HepG2 (cell line): ENCODE data around the gene NCOA6. TPM values are rescaled to one million over a fixed set of nuclear protein-coding genes. Genes with fewer than 3 reads are reported as not detected.

Source experiments
- MATR3 ChIP-seq: sonication (generic); formaldehyde crosslinking; IDR thresholded peaks from 2 replicates; pipeline ENCODE4 v1.4.0; 2020; ENCODE audit warnings: missing genetic modification reagents
- MED13 ChIP-seq: sonication (generic); formaldehyde crosslinking; IDR thresholded peaks from 2 replicates; pipeline ENCODE4 v1.5.0; 2020; ENCODE audit warnings: missing genetic modification reagents
- NR2F2 ChIP-seq: IDR thresholded peaks from 2 replicates; pipeline ENCODE4 v1.6.1; 2012; ENCODE audit warnings: low read depth, inconsistent platforms, borderline replicate concordance
- POLR2AphosphoS2 ChIP-seq: IDR thresholded peaks from 2 replicates; pipeline ENCODE4 v1.6.1; 2011; ENCODE audit warnings: low read depth, low read length, improper control_type of control experiment
- SMAD1 ChIP-seq: sonication (generic); formaldehyde crosslinking; IDR thresholded peaks from 2 replicates; pipeline ENCODE4 v1.4.0; 2020; ENCODE audit warnings: missing genetic modification reagents, low read depth, mild to moderate bottlenecking, borderline replicate concordance
- SOX6 ChIP-seq, 2 experiments: fragments of 450-650 bp in 1 of 2; sonication (generic) in 1 of 2; formaldehyde crosslinking in 1 of 2; IDR thresholded peaks; 2 replicates each; pipeline versions ENCODE4 v1.4.0 to v1.6.1; 2017 to 2020; ENCODE audit warnings: antibody characterized with exemption in 1 of 2, mild to moderate bottlenecking in 1 of 2, missing genetic modification reagents in 1 of 2
- STAG1 ChIP-seq: sonication (generic); formaldehyde crosslinking; IDR thresholded peaks from 2 replicates; pipeline ENCODE4 v1.4.0; 2020; ENCODE audit warnings: missing genetic modification reagents
- ZNF510 ChIP-seq: sonication (generic); formaldehyde crosslinking; IDR thresholded peaks from 2 replicates; pipeline ENCODE4 v1.4.0; 2020; ENCODE audit warnings: low read depth, mild to moderate bottlenecking, missing genetic modification reagents
- ZNF616 ChIP-seq: sonication (generic); formaldehyde crosslinking; IDR thresholded peaks from 2 replicates; pipeline ENCODE4 v1.5.0; 2020; ENCODE audit warnings: low read depth, mild to moderate bottlenecking, missing genetic modification reagents
- ZNF7 ChIP-seq: IDR thresholded peaks from 2 replicates; pipeline ENCODE4 v1.6.1; 2016; ENCODE audit warnings: missing biosample characterization, missing genetic modification reagents
- ZNF878 ChIP-seq: sonication (generic); formaldehyde crosslinking; IDR thresholded peaks from 2 replicates; pipeline ENCODE4 v1.8.1; 2023; ENCODE audit warnings: mild to moderate bottlenecking, missing genetic modification reagents, moderate library complexity
- polyA plus RNA-seq, 8 experiments: library from polyadenylated mRNA; depleted of rRNA in 3 of 8; stranded (reverse) in 7 of 8; unstranded in 1 of 8; fragments of >200 nt; fragmentation: Illumina TruSeq in 4 of 8; extraction: Trizol in 4 of 8; gene quantifications; 2 replicates each; pipeline versions ENCODE4 v1.2.1 to v1.2.3, GENCODE V29; 2011 to 2016; ENCODE audit warnings: low read depth in 4 of 8, missing spikeins in 1 of 8, mixed read lengths in 1 of 8; ENCODE audit not compliant: insufficient read depth in 1 of 8
- total RNA-seq, 5 experiments: library from RNA; depleted of rRNA; stranded (reverse); fragments of >200 nt; fragmentation: Illumina TruSeq; extraction: Trizol; gene quantifications; 2 replicates each; pipeline ENCODE4 v1.2.3, GENCODE V29; 2016; ENCODE audit warnings: low read depth in 1 of 5
- TF ChIP-seq, protein P1 (sequence below): sonication (generic); formaldehyde crosslinking; IDR thresholded peaks from 2 replicates; pipeline ENCODE4 v1.4.0; 2020; ENCODE audit warnings: missing genetic modification reagents, borderline replicate concordance
- TF ChIP-seq, protein P2 (sequence below): IDR thresholded peaks from 2 replicates; pipeline ENCODE4 v1.6.1; 2016; ENCODE audit warnings: missing compliant biosample characterization, missing genetic modification reagents, borderline replicate concordance
- TF ChIP-seq, protein P3 (sequence below): sonication (generic); formaldehyde crosslinking; IDR thresholded peaks from 2 replicates; pipeline ENCODE4 v1.4.0; 2020; ENCODE audit warnings: missing genetic modification reagents, borderline replicate concordance

The NCOA6 gene
- total and polyA plus RNA-seq, 2 of the 13 experiments (the other 11 are each of a cell fraction or from before 2014, with no cell fraction given): 11.2 to 29.3 TPM

DNA sequence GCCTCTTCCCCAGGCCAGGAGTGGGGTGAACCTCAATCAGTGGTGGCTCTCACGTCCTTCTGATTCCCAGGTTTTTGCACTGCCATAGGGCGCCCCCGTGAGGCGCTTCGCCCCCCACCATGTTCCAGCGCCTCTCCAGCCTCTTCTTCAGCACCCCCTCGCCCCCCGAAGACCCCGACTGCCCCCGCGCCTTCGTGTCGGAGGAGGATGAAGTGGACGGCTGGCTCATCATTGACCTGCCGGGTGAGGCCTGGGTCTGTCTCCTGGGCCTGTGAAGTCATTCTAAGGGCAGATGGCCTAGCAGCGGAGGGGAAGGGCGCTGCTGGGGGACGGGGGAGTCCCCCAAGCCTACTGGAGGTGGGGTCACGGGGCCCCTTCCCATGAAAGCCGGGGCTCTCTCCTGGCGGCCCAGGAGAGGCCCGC lies 116.8 kb downstream of the NCOA6 start (continued):
- TF ChIP-seq ZNF878 (CRISPR knock-in tag): no peak
- no peak for TF ChIP-seq SMAD1 (CRISPR knock-in tag)
- no peak for TF ChIP-seq MED13 (CRISPR knock-in tag)
- TF ChIP-seq, protein P1, sequence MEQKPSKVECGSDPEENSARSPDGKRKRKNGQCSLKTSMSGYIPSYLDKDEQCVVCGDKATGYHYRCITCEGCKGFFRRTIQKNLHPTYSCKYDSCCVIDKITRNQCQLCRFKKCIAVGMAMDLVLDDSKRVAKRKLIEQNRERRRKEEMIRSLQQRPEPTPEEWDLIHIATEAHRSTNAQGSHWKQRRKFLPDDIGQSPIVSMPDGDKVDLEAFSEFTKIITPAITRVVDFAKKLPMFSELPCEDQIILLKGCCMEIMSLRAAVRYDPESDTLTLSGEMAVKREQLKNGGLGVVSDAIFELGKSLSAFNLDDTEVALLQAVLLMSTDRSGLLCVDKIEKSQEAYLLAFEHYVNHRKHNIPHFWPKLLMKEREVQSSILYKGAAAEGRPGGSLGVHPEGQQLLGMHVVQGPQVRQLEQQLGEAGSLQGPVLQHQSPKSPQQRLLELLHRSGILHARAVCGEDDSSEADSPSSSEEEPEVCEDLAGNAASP (CRISPR knock-in tag): no peak
- no peak for TF ChIP-seq NR2F2
- no peak for TF ChIP-seq MATR3 (CRISPR knock-in tag)
- TF ChIP-seq, protein P2, sequence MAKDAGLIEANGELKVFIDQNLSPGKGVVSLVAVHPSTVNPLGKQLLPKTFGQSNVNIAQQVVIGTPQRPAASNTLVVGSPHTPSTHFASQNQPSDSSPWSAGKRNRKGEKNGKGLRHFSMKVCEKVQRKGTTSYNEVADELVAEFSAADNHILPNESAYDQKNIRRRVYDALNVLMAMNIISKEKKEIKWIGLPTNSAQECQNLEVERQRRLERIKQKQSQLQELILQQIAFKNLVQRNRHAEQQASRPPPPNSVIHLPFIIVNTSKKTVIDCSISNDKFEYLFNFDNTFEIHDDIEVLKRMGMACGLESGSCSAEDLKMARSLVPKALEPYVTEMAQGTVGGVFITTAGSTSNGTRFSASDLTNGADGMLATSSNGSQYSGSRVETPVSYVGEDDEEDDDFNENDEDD (CRISPR knock-in tag): no peak
- no peak for TF ChIP-seq SOX6 (IDR thresholded peaks at IDR 0.05)
- TF ChIP-seq SOX6 (CRISPR knock-in tag; IDR thresholded peaks at IDR 0.05): no peak
- peak; percentile 67 for TF ChIP-seq STAG1
- 0 out of 2 replicates have a peak, but pooled peaks have one; percentile 21 for TF ChIP-seq ZNF616
- no peak for TF ChIP-seq ZNF510 (CRISPR knock-in tag)
- TF ChIP-seq ZNF7 (CRISPR knock-in tag): no peak
- no peak for TF ChIP-seq POLR2AphosphoS2
- TF ChIP-seq, protein P3, sequence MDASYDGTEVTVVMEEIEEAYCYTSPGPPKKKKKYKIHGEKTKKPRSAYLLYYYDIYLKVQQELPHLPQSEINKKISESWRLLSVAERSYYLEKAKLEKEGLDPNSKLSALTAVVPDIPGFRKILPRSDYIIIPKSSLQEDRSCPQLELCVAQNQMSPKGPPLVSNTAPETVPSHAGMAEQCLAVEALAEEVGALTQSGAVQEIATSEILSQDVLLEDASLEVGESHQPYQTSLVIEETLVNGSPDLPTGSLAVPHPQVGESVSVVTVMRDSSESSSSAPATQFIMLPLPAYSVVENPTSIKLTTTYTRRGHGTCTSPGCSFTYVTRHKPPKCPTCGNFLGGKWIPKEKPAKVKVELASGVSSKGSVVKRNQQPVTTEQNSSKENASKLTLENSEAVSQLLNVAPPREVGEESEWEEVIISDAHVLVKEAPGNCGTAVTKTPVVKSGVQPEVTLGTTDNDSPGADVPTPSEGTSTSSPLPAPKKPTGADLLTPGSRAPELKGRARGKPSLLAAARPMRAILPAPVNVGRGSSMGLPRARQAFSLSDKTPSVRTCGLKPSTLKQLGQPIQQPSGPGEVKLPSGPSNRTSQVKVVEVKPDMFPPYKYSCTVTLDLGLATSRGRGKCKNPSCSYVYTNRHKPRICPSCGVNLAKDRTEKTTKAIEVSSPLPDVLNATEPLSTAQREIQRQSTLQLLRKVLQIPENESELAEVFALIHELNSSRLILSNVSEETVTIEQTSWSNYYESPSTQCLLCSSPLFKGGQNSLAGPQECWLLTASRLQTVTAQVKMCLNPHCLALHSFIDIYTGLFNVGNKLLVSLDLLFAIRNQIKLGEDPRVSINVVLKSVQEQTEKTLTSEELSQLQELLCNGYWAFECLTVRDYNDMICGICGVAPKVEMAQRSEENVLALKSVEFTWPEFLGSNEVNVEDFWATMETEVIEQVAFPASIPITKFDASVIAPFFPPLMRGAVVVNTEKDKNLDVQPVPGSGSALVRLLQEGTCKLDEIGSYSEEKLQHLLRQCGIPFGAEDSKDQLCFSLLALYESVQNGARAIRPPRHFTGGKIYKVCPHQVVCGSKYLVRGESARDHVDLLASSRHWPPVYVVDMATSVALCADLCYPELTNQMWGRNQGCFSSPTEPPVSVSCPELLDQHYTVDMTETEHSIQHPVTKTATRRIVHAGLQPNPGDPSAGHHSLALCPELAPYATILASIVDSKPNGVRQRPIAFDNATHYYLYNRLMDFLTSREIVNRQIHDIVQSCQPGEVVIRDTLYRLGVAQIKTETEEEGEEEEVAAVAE (CRISPR knock-in tag): no peak
